ENCODE measurements around the gene CNPY3.
"Not testable (repeated sequence)": the region's sequence is repeated elsewhere in the genome, so short reads cannot be mapped to it uniquely, and the experiment has no call there.

CNPY3 gene

DNA sequence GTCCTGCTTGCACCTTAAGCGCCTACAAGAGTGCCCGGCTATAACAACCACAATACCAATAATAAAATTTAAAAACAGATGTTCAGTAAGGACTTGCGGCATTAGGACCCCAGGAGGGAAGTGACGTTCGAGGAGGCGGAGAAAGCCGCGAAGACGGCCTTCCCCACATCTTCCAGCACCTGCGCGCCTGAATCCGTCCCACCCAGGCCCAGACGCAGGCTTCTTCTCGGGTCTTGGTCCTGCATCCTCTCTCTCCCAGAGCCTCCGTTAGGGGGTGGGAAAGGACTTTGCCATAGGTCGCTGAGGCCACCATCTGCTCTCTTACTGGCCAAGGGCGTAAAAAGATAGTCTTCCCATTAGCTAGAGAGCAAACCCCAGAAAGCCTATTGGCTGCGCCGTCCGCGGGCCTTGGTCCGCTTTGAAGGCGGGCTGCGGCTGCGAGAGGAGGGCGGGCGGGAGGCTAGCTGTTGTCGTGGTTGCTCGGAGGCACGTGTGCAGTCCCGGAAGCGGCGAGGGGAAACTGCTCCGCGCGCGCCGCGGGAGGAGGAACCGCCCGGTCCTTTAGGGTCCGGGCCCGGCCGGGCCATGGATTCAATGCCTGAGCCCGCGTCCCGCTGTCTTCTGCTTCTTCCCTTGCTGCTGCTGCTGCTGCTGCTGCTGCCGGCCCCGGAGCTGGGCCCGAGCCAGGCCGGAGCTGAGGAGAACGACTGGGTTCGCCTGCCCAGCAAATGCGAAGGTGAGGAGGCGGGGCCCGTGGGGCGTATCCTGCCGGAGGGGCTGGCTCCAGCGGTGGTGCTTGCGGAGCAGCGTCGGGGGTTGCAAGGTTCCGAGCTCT is at the start of gene CNPY3:
Gene CNPY3, plus strand, starts transcription at position 495 of the 835 bp plus-strand sequence. Its CDS starts 91 bp downstream, at position 586.
- DNase-seq: peak; percentile 92

DNA sequence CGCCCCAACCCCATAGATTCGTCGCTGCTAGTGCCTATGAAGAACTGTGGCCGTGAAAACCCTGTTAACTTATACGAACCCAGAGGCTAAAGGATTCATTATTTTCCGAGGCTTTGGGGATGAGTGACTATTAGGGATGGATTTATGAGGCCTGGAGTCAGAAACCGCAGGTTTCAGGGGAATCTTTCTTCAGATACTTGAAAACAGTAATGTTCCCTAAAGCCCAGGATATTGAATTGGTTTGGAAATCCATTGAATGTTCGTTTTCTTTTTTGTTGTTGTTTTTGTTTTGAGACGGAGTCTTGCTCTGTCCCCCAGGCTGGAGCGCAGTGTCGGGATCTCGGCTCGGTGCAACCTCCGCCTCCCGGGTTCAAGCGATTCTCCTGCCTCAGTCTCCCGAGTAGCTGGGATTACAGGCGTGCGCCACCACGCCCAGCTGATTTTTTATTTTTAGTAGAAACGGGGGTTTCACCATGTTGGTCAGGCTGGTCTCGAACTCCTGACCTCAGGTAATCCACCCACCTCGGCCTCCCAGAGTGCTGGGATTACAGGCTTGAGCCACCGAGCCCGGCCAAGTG is 49.0 kb upstream of the CNPY3 start:
- not testable (repeated sequence) for DNase-seq

DNA sequence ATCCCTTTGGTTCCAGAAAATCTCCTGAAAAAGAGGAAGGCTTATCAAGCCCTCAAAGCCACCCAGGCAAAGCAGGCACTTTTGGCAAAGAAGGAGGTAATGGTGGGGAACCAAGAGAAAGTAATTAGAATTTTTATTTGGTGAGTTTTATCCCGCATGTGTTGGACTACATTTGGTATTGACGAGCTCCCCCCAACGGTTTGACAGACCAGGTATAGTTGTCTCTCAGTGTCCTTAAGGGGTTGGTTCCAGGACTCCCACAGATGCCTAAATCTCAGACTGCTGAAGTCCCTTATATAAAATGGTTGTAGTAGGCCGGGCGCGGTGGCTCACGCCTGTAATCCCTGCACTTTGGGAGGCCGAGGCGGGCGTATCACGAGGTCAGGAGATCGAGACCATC is 48.4 kb upstream of the CNPY3 start:
- DNase-seq: not testable (repeated sequence)

DNA sequence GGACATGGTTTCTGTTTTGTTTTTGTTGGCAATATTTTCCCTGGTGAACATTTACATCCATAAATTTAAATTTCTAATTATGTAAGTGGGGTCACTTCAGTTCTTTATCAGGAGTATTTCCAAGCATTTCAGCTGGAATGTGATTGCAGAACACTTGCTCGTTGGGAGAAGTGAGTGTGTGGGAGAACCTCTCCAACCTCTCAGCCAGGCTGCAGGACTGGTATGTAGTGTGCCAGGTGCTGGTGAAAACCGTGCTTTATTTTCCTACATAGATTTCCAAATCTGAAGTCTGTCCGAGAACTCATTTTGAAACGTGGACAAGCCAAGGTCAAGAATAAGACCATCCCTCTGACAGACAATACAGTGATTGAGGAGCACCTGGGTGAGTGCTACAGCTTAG is 43.6 kb upstream of the CNPY3 start:
- DNase-seq: no peak

DNA sequence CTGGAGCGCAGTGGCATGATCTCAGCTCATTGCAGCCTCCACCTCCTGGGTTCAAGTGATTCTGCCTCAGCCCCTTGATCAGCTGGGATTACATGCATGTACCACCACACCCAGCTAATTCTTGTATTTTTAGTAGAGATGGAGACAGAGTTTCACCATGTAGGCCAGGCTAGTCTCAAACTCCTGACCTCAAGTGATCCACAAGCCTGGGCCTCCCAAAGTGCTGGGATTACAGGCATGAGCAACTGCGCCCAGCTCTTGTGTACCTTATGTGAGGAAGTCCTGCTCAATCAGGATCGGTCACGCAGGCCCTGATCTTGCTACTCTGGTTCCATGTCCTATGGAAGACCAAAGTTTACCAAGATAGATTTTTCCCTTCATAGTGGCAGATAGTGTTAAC is 41.1 kb upstream of the CNPY3 start:
- not testable (repeated sequence) for DNase-seq

DNA sequence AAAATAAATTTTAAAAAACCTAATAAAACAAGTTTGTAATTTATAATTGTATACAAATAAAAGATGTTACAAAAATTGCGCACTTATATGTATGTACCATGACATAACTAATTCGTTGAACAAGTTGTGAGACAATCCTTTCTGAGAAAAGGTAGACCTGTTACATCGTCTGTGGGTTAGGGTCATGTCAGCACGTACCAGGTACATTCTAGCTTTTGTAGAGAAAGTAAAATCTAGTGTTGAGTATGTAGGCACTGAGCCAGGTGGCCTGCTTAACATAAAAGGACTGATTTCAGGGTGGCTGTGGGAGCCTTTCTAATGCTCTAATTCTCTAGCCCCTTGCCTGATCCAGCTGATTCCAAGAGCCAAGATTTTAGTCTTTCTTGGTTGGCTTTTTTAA is 39.5 kb upstream of the CNPY3 start:
- DNase-seq: no peak

DNA sequence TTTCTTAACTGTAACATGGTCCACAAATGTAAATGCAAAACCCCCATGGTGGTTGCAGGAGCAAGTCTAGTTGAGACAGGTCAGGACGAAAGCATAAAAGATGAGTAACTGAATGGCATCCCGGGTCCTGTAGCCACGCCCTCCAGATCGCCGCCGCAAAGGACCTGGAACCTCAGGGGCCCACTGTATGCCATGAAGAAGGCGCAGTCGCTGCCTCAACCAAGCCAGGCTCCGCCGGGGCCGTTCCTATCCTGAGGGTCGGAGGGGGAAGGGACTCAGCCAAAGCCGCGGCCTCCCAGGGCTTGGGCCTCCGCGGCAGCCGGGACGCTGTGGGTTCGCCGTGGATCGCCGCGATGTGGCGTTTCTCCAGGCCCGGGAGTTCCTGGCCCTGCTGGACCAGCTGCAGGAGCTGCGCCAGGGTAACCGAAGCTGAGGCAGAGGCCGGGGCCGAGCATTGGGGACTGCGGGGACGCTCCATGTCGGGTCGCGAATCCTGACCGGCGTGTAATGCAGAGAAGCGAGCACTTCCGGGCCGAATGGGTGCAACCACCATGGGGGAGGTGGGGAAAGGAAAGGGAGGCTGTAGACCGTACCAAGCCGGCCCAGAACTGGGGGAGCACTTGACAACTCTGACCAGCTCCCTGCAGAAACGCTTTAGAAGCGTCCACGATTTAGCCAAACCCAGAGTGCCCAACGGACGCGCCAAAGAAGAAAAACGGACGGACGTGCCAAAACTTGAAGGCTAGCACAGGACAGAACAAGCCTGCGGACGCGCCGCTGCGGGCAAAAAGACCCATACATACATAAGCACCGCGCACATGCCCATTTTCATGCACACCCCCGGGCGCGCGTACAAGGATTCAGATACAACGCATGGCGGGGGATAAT is 38.7 kb upstream of the CNPY3 start:
- DNase-seq: peak; percentile 62

DNA sequence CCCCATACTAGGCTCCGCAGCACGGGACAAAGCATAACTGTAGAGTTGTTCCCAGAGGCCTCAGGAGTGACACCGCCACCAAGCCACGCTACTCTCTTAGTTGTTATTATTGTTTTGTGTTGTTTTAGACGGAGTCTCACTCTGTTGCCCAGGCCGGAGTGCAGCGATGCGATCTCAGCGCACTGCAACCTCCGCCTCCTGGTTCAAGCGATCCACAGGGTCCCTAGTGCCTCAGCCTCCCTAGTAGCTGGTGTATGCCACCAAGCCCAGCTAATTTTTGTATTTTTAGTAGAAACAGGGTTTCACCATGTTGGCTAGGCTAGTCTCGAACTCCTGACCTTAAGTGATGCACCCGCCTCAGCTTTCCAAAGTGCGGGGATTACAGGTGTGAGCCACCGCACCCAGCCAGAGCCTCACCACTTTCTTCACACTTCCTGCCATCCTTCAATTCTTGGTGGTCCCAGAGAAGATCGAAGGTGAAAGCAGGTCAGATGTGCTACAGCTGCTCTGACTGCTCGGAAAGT is 38.0 kb upstream of the CNPY3 start:
- DNase-seq: no peak

DNA sequence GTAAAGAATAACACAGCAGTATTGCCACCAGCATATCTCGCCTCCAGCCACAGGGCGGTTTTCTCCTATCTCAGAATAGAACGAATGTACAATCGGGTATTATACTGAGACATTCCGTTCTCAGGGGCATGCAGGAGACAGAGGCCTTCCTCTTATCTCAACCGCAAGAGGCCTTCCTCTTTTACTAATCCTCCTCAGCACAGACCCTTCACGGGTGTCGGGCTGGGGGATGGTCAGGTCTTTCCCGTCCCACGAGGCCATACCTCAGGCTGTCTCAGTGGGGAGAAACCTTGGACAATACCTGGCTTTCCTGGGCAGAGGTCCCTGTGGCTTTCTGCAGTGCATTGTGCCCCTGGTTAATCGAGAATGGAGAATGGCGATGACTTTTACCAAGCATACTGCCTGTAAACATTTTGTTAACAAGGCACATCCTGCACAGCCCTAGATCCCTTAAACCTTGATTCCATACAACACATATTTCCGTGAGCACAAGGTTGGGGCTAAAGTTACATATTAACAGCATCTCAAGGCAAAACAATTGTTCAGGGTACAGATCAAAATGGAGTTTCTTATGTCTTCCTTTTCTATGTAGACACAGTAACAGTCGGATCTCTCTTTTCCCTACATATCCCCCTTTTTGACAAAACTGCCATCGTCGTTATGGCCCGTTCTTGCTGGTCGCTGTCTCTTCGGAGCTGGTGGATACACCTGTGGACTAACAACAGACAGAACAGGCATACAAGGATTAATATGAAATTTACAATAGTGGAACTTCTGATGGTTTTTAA is 35.0 kb upstream of the CNPY3 start:
- DNase-seq: not testable (repeated sequence)

DNA sequence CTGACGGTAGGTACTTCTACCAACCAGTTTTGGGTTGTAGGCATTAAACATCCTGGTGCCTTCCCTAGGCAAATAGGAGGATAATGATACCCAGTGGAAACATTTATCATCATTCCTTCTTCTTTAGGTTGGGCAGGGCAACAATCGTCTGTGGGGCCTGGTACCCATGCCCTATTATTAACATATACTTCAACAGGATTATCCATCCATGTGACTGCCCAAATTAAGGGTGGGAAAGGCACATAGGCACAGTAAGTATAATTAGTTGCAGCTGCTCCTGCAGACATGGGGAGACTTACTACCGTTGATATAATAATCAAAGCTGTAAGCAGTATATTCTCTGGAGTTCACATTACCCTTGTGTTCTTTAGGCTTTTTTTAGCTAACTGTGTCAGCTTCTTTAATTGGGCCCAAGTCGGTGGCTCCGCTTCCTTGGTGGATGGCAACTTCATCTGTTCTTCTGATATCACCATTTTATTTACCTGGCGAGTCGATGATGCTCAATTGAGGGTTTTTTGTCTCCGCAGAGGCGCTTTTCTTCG is 33.0 kb upstream of the CNPY3 start:
- peak; percentile 77 for DNase-seq

DNA sequence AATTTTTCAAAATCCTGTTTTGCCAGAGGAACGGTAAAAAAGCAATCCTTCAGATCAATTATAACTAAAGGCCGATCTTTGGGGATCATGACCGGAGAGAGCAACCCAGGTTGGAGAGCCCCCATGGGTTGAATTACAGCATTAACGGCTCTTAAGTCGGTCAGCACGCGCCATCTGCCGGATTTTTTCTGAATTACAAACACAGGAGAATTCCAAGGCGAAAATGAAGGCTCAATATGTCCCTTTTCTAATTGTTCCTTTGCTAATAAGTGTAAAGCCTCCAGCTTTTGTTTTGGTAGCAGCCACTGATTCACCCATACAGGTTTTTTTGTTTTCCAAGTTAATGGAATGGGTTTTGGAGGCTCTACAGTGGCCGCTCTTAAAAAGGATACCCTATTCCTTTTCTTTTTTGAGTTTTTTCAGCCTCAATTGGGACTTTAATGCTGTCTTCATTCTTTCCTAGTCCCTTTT is 30.4 kb upstream of the CNPY3 start:
- peak; percentile 20 for DNase-seq

DNA sequence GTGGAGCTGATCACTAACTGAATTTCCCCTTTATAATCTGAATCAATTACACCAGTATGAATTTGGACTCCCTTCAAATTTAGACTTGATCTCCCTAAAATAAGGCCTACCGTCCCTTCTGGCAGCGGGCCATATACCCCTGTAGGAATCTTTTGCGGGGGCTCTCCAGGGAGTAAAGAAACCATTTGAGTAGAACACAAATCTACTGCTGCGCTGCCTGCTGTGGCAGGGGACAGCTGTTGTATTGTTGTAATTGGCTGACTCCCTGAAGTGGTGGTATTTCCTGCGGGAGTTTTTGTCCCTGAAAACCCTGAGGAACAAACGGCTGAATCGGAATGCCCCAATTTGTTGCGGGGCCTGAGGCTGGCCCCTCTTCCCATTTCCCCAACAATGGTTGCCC is 29.4 kb upstream of the CNPY3 start:
- DNase-seq: no peak

DNA sequence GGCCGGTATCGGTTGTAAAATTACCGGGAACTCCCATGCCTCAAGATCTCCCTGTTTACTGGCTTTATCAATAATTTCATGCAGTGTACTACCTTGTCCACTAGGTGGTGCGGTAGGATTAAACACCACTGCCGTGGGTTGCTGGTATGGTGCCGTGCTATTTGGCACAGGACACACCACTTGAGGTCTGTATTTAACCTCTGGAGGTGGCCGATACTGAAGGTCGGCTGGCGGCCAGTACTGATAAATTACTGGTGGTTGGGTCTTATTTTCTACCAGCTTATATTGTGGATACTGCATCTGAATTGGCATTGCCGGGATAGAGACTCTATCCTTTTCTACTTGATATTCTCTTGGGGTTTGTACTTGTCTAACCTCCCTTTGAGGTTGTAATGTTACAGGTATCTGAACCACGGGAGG is 27.7 kb upstream of the CNPY3 start:
- peak; percentile 70 for DNase-seq

DNA sequence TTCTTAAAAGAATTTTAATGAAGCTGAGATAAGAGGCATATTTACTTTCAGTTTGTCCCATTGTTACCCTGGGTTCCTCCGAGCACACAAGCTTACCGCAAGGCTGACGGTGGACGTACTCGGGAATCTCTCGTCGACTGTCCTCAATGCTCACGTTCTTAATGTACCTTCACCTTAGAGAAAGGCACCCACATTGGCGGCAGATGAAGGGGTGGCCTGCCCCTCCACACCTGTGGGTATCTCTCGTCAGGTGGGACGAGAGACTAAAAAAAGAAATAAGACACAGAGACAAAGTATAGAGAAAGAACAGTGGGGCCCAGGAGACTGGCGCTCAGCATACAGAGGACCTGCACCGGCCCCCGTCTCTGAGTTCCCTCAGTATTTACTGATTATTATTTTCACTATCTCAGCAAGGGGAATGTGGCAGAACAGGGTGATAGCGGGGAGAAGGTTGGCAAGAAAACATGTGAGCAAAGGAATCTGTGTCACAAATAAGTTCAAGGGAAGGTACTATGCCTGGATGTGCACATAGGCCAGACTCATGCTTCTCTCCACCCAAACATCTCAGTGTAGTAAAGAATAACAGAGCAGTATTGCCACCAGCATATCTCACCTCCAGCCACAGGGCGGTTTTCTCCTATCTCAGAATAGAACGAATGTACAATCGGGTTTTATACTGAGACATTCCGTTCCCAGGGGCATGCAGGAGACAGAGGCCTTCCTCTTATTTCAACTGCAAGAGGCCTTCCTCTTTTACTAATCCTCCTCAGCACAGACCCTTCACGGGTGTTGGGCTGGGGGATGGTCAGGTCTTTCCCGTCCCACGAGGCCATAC is 26.6 kb upstream of the CNPY3 start:
- not testable (repeated sequence) for DNase-seq

DNA sequence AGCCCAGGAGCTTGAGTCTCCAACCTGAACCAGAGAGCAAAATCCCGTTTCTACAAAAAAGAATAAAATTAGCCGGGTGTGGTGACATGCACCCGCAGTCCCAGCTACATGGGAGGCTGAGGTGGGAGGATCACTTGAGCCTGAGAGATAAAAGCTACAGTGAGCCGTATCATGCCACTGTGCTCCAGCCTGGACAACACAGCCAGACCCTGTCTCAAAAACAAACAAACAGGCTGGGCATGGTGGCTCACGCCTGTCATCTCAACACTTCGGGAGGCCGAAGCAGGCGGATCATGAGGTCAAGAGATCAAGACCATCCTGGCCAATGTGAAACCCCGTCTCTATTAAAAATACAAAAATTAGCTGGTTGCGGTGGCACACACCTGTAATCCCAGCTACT is 24.8 kb upstream of the CNPY3 start:
- no peak for DNase-seq

DNA sequence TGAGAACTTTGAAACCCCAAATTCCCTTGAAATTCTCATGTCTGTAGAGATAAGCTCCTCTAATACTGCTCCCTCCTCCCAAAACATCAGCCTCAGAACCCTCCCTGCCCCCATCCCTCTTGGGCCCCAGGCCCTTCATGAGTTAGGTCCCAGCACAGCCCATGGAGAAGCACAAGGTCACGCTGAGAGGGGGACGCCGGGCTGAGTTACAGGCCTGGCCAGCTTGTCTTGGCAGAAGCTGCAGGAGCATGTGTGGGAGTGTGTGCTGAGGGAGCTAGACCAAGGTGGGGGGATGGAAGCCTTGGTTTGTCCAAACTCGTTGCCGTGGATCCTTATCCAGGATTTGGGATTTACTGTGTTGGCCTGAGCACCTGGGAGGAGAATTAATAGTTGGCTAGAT is 21.9 kb upstream of the CNPY3 start:
- DNase-seq: no peak

DNA sequence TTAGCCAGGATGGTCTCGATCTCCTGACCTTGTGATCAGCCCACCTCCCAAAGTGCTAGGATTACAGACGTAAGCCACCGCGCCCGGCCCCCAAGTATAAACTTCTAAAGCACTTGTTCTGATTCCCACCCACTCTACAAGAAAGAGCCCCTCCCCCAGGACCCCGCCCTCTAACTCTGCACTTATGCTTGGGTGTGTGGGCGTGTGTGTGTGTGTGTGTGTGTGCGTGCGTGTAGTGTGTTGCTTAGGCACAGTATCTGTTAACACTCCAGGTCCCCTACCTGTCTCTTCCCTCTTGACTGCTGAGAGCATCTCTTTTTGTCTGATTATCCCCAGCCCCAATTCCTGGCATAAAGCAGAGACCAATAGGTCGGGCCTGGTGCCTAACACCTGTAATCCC is 19.4 kb upstream of the CNPY3 start:
- DNase-seq: no peak

DNA sequence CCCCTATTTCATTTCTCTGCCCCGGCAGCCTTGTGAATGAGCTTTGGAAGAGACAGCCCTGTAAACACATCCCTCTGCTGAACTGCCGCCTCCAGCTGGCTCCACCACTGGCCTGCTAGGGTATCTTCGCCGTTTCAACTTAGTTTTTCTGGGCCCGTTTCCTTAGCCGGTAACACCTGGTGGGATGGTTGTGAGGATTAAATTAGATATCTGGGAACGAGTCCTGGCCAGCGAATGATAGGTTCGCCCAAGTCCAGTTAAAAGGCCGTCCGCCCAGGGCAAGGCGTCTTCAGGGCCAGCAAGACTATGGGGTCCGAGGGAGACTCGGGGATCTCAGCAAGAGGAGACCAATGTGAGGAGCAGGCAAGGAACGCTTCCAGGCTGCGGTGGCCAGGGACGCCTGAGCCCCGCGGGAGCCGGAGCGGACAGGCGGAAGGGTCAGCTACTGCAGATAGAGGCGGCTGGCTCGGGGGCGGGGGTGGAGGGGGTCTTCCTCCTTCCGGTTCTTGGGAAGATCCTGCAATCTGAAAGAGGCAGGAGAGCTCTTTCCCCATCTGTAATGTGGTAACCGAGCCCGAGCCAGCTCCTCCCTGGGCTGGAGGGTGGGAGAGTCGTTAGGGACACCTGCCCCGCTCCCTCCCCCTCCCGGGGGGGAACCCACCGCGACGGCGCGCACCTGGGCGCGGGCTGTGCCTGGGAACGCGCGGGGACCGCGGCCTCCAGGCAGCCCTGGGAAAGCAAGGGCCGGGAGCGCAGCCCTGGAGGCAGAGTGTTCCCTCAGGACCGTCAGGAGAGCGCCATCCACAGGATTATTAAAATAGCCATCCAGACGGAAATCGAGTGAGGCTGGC is 17.9 kb upstream of the CNPY3 start:
- DNase-seq: no peak

DNA sequence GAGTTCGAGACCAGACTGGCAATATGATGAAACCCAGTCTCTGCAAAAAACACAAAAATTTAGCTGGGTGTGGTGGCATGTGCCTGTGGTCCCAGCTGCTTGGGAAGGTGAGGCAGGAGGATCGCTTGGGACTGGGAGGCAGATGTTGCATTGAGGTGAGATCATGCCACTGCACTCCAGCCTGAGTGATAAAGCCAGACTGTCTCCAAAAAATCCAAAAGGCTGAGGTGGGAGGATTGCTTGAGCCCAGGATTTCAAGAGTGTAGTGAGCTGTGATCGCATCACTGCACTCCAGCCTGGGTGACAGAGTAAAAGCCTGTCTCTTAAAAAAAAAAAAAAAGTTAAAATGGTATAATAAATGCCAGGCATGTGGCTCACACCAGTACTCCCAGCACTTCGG is 14.7 kb upstream of the CNPY3 start:
- no peak for DNase-seq

DNA sequence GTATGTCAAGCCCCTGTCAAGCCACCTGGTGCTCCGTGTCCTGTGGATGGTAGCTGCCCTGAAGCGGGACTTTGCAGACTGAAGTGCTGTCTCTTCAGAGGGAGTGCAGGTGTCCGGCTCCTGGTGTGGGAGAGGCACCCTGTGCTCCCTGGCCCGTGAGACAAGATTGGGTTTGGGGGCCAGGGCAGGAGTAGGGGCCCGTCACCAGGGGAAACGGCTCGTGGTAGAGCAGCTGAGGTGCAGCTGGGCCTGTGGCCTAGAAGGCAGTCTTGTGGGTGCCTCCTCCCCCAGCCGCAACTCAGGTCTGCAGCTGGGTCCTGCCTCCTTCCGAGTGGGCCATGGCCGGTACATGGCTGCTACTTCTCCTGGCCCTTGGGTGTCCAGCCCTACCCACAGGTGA is 13.5 kb upstream of the CNPY3 start, which contains the start of gene PTCRA:
Gene PTCRA, plus strand, starts transcription at position 322 of the 400 bp plus-strand sequence. Its CDS starts 17 bp downstream, at position 339.
- DNase-seq: no peak

Data from NCI-H1436 treated with DMSO at 0.1 percent for 48 hours (cell line).